ENCODE data around the gene DCDC2C.
"Not testable (repeated sequence)": the region's sequence is repeated elsewhere in the genome, so short reads cannot be mapped to it uniquely, and the experiment has no call there.

Gene DCDC2C

GRCh38 chr2:3778851-3779495, 75.6 kb downstream of the DCDC2C start:
- DNase-seq = no peak

- DNase-seq = no peak
Observed at GRCh38 chr2:3779496-3780049, 76.2 kb downstream of the DCDC2C start.

GRCh38 chr2:3780477-3781402, 77.4 kb downstream of the DCDC2C start:
- peak; percentile 64 for DNase-seq

- DNase-seq = no peak
Observed at GRCh38 chr2:3784731-3785130, 81.4 kb downstream of the DCDC2C start.

- DNase-seq = no peak
Observed at GRCh38 chr2:3785220-3785889, 82.0 kb downstream of the DCDC2C start.

- no peak for DNase-seq
Observed at GRCh38 chr2:3785890-3786273, 82.5 kb downstream of the DCDC2C start.

GRCh38 chr2:3787768-3788167, 84.4 kb downstream of the DCDC2C start:
- DNase-seq = no peak

GRCh38 chr2:3789256-3789655, 85.9 kb downstream of the DCDC2C start:
- DNase-seq = no peak

GRCh38 chr2:3793249-3793648, 89.9 kb downstream of the DCDC2C start:
- no peak for DNase-seq

GRCh38 chr2:3801506-3801905, 98.1 kb downstream of the DCDC2C start:
- no peak for DNase-seq

- peak; percentile 3 for DNase-seq
Observed at GRCh38 chr2:3805201-3805939, 102.0 kb downstream of the DCDC2C start.

- no peak for DNase-seq
Observed at GRCh38 chr2:3806168-3806567, 102.8 kb downstream of the DCDC2C start.

GRCh38 chr2:3806730-3807129, 103.4 kb downstream of the DCDC2C start:
- no peak for DNase-seq

GRCh38 chr2:3807853-3808252, 104.5 kb downstream of the DCDC2C start:
- DNase-seq = peak; percentile 47

- no peak for DNase-seq
Observed at GRCh38 chr2:3814706-3815245, 111.4 kb downstream of the DCDC2C start.

- DNase-seq = not testable (repeated sequence)
Observed at GRCh38 chr2:3817144-3817543, 113.8 kb downstream of the DCDC2C start.

- no peak for DNase-seq
Observed at GRCh38 chr2:3823748-3824147, 120.4 kb downstream of the DCDC2C start.

- peak; percentile 55 for DNase-seq
Observed at GRCh38 chr2:3827673-3828575, 124.5 kb downstream of the DCDC2C start.

- no peak for DNase-seq
Observed at GRCh38 chr2:3830796-3831195, 127.4 kb downstream of the DCDC2C start.

GRCh38 chr2:3837086-3837485, 133.7 kb downstream of the DCDC2C start:
- DNase-seq = no peak

- DNase-seq = no peak
Observed at GRCh38 chr2:3838348-3838747, 135.0 kb downstream of the DCDC2C start.

Data from OCI-M1 (cell line).